Measurements from ENCODE around the gene SCAMP5. TPM values are rescaled to one million over a fixed set of nuclear protein-coding genes. Genes with fewer than 3 reads are reported as not detected.

The SCAMP5 gene
- total and polyA plus RNA-seq, 2 of the 13 experiments (the other 11 are each of a cell fraction or from before 2014, with no cell fraction given): 34.3 to 49.0 TPM

DNA sequence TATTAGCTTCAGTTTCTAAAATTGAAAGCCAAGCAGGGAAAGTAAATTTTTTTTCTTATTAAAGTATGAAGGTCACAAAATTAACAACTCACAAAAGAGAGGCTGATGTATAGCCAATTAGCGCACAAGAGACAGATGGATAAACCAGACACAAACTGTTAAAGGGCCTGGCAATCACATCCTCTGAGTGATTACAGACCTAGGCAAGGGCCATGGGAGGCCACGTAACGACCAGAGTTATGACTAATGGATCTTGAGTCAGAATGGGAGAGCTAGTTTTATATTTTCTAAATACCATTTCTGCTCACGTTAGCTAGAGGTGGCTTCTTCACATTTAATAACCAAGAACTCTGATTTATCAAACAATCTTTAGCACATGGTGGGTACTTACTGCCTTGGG is 17.8 kb upstream of the SCAMP5 start:
- TF ChIP-seq ZNF234 (CRISPR knock-in tag; conservative IDR thresholded peaks at IDR 0.05): no peak
- no peak for TF ChIP-seq MAF1 (CRISPR knock-in tag; IDR thresholded peaks at IDR 0.05; ENCODE audit: borderline replicate concordance)
- no peak for TF ChIP-seq ZNF546 (CRISPR knock-in tag; conservative IDR thresholded peaks at IDR 0.05)
- TF ChIP-seq NONO (IDR thresholded peaks at IDR 0.05): no peak
- no peak for TF ChIP-seq NONO (CRISPR knock-in tag; conservative IDR thresholded peaks at IDR 0.05)
- TF ChIP-seq, protein P1, sequence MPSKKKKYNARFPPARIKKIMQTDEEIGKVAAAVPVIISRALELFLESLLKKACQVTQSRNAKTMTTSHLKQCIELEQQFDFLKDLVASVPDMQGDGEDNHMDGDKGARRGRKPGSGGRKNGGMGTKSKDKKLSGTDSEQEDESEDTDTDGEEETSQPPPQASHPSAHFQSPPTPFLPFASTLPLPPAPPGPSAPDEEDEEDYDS (CRISPR knock-in tag; IDR thresholded peaks at IDR 0.05): no peak
- TF ChIP-seq, protein P2, sequence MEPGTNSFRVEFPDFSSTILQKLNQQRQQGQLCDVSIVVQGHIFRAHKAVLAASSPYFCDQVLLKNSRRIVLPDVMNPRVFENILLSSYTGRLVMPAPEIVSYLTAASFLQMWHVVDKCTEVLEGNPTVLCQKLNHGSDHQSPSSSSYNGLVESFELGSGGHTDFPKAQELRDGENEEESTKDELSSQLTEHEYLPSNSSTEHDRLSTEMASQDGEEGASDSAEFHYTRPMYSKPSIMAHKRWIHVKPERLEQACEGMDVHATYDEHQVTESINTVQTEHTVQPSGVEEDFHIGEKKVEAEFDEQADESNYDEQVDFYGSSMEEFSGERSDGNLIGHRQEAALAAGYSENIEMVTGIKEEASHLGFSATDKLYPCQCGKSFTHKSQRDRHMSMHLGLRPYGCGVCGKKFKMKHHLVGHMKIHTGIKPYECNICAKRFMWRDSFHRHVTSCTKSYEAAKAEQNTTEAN (CRISPR knock-in tag; conservative IDR thresholded peaks at IDR 0.05): no peak
- no peak for TF ChIP-seq HMGA1 (CRISPR knock-in tag; conservative IDR thresholded peaks at IDR 0.05)
- no peak for TF ChIP-seq ZNF558 (CRISPR knock-in tag; IDR thresholded peaks at IDR 0.05; ENCODE audit: borderline replicate concordance)
- CTCF ChIA-PET (ENCODE audit: low intra/inter-chr PET ratio, low total read pairs): no interaction called here
- FAIRE-seq: no peak
- BruUV-seq (replicated peaks): no TSS peak
- no peak overlapping the region for H2AFZ ChIP-seq (ENCODE audit: low read length)
- no peaks in the 10 kb centered on the region for H3K36me3 ChIP-seq (replicated peaks in 1 of 2; ENCODE audit: control insufficient read depth in 1 of 2, insufficient read depth in 2 of 2, low read length in 2 of 2)
- POLR2A ChIA-PET: no interaction called here
- no peak overlapping the region for H3K4me2 ChIP-seq (ENCODE audit: low read depth, low read length)
- in situ Hi-C loops (cut with HindIII; ENCODE audit: extremely low pct_ligation_motif_present, low pct_unique_long_range_greater_than_20kb) (no loop called here), intact Hi-C loops (cut with micrococcal nuclease; ENCODE audit: unreplicated experiment) (no loop called here)
- no peak overlapping the region for H3K9ac ChIP-seq (ENCODE audit: insufficient read depth, low read depth, low read length)
- no peaks in the 10 kb centered on the region for H4K20me1 ChIP-seq (ENCODE audit: insufficient read depth, low read length)
- 14% methylated on average over 4 of the region's 4 CpGs for WGBS (ENCODE audit: low lambda C conversion rate)
- H3K9me3 ChIP-seq (ENCODE audit: low read length): no peaks in the 10 kb centered on the region
- peaks cover 1 to 26% of the 10 kb centered on the region in 2 experiments; a peak in 3 of 5 replicates for H3K27me3 ChIP-seq (ENCODE audit: control insufficient read depth in 1 of 2, insufficient read depth in 2 of 2, low read length in 2 of 2)
- H3K79me2 ChIP-seq (ENCODE audit: insufficient read depth, low read length): no peaks in the 10 kb centered on the region
- no peak for DNase-seq (ENCODE audit: low spot score)
- no peak overlapping the region for H3K27ac ChIP-seq (ENCODE audit: extremely low read length, insufficient read depth, low read length)
- no peak overlapping the region for H3K4me3 ChIP-seq (replicated peaks in 1 of 3; ENCODE audit: insufficient read depth in 1 of 3, low read depth in 2 of 3, low read length in 3 of 3)
- ATAC-seq: no peak
- no peaks in the 10 kb centered on the region for H3K4me1 ChIP-seq (ENCODE audit: insufficient read depth, low read length)

All from HepG2 (cell line).